Gastroesophageal sphincter (tissue), 4 donors: ENCODE results near the gene C14orf132. TPM values are rescaled to one million over a fixed set of nuclear protein-coding genes. Genes with fewer than 3 reads are reported as not detected.

Experiments used
- ATAC-seq: fragments of 150-250 bp; one replicate; pipeline ENCODE4 v1.9.1; 2016; ENCODE audit warnings: mild to moderate bottlenecking, moderate library complexity
- H3K27ac ChIP-seq, 4 donors: fragments of 200-600 bp; sonication (generic) in 3 of 4; 1 replicate in 3 of 4; 2 replicates in 1 of 4; pipeline ENCODE4 v1.5.1; 2016 to 2019
- H3K27me3 ChIP-seq: fragments of 200-600 bp; sonication (generic); one replicate; pipeline ENCODE4 v1.5.1; 2019
- H3K36me3 ChIP-seq, 2 donors: fragments of 200-600 bp; sonication (generic); one replicate each; pipeline ENCODE4 v1.5.1; 2019; ENCODE audit warnings: control low read depth in 1 of 2
- H3K4me1 ChIP-seq, 3 donors: fragments of 200-600 bp; sonication (generic); 1 replicate in 2 of 3; 2 replicates in 1 of 3; pipeline ENCODE4 v1.5.1; 2016 to 2019; ENCODE audit warnings: control low read depth in 2 of 3
- H3K4me3 ChIP-seq, 2 donors: fragments of 200-600 bp; sonication (generic); one replicate each; pipeline ENCODE4 v1.5.1; 2019; ENCODE audit warnings: mild to moderate bottlenecking in 1 of 2, moderate library complexity in 1 of 2
- H3K9me3 ChIP-seq, 3 donors: fragments of 200-600 bp; sonication (generic); one replicate each; pipeline ENCODE4 v1.5.1; 2017 to 2019; ENCODE audit warnings: control low read depth in 2 of 3
- EP300 ChIP-seq: sonication (generic); formaldehyde crosslinking; IDR thresholded peaks from one replicate; pipeline ENCODE4 v1.6.1; 2017; ENCODE audit warnings: antibody characterized with exemption, mild to moderate bottlenecking
- POLR2A ChIP-seq, 2 donors: fragments of 450-650 bp; IDR thresholded peaks; one replicate each; pipeline ENCODE4 v1.6.1; 2017; ENCODE audit warnings: antibody characterized with exemption in 2 of 2, mild to moderate bottlenecking in 2 of 2, moderate library complexity in 1 of 2
- POLR2AphosphoS5 ChIP-seq: sonication (generic); formaldehyde crosslinking; IDR thresholded peaks from one replicate; pipeline ENCODE4 v1.6.1; 2017; ENCODE audit warnings: antibody characterized with exemption
- WGBS, 2 donors: methylation state at CpG; one replicate each; pipeline ENCODE4 v1.1.5; 2018; ENCODE audit warnings: low coverage in 1 of 2; 5-methylcytosine and 5-hydroxymethylcytosine counted together
- total RNA-seq, 4 donors: library from RNA; depleted of rRNA; stranded (reverse); fragments of >200 nt; gene quantifications; one replicate each; pipeline ENCODE4 v1.1.0, GENCODE V29; 2016
- TF ChIP-seq, protein P1 (sequence below), 4 experiments: fragments of 200-600 bp in 2 of 4; fragments of 450-650 bp in 2 of 4; sonication (generic) in 1 of 4; IDR thresholded peaks; one replicate each; pipeline ENCODE4 v1.5.1; 2017 to 2019; ENCODE audit warnings: antibody characterized with exemption in 4 of 4, mild to moderate bottlenecking in 2 of 4, moderate library complexity in 2 of 4

C14orf132 gene
- total RNA-seq, 4 donors from 2014 or later = 52.0 to 135 (median 74.6) TPM

- no peak for ATAC-seq
- H3K9me3 ChIP-seq = no peaks in the 10 kb centered on the region
- H3K27ac ChIP-seq = no peak overlapping the region
- H3K27me3 ChIP-seq = no peaks in the 10 kb centered on the region
- peaks cover 0 to 15% (median 8%) of the 10 kb centered on the region in 3 donors for H3K4me1 ChIP-seq
- no peak for TF ChIP-seq POLR2A (IDR thresholded peaks at IDR 0.05)
- no peak for TF ChIP-seq EP300
- no peak for TF ChIP-seq POLR2AphosphoS5
- TF ChIP-seq, protein P1, sequence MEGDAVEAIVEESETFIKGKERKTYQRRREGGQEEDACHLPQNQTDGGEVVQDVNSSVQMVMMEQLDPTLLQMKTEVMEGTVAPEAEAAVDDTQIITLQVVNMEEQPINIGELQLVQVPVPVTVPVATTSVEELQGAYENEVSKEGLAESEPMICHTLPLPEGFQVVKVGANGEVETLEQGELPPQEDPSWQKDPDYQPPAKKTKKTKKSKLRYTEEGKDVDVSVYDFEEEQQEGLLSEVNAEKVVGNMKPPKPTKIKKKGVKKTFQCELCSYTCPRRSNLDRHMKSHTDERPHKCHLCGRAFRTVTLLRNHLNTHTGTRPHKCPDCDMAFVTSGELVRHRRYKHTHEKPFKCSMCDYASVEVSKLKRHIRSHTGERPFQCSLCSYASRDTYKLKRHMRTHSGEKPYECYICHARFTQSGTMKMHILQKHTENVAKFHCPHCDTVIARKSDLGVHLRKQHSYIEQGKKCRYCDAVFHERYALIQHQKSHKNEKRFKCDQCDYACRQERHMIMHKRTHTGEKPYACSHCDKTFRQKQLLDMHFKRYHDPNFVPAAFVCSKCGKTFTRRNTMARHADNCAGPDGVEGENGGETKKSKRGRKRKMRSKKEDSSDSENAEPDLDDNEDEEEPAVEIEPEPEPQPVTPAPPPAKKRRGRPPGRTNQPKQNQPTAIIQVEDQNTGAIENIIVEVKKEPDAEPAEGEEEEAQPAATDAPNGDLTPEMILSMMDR (IDR thresholded peaks at IDR 0.05) = no peak
- H3K36me3 ChIP-seq = no peaks in the 10 kb centered on the region
- 76 to 93% methylated on average over 3 of the region's 8 CpGs for WGBS, 2 donors
- no peak overlapping the region for H3K4me3 ChIP-seq
Measured at GRCh38 chr14:96109596-96110355, 70.6 kb downstream of the C14orf132 start.

- H3K27ac ChIP-seq = no peak overlapping the region
- no peak overlapping the region for H3K4me3 ChIP-seq
- ATAC-seq = no peak
- H3K4me1 ChIP-seq = no peaks in the 10 kb centered on the region
- no peaks in the 10 kb centered on the region for H3K9me3 ChIP-seq
- H3K27me3 ChIP-seq = no peaks in the 10 kb centered on the region
- TF ChIP-seq POLR2AphosphoS5 (no peak), POLR2A (IDR thresholded peaks at IDR 0.05) (no peak), EP300 (no peak)
- TF ChIP-seq, protein P1 (IDR thresholded peaks at IDR 0.05) = no peak
- H3K36me3 ChIP-seq = no peaks in the 10 kb centered on the region
- WGBS, 2 donors = 15 to 35% methylated on average over 2 of the region's 3 CpGs
Measured at GRCh38 chr14:96112032-96112431, 72.9 kb downstream of the C14orf132 start.

GRCh38 chr14:96114002-96114401 lies 74.8 kb downstream of the C14orf132 start:
- Histone ChIP-seq H3K4me1 (no peaks in the 10 kb centered on the region), H3K27me3 (no peaks in the 10 kb centered on the region), H3K4me3 (no peak overlapping the region), H3K27ac (no peak overlapping the region), H3K36me3 (no peaks in the 10 kb centered on the region), H3K9me3 (peaks cover 0 to 8% (median 0%) of the 10 kb centered on the region in 3 donors)
- ATAC-seq = no peak
- TF ChIP-seq EP300 = no peak
- TF ChIP-seq, protein P1 (IDR thresholded peaks at IDR 0.05) = no peak
- TF ChIP-seq POLR2A (IDR thresholded peaks at IDR 0.05) = no peak
- TF ChIP-seq POLR2AphosphoS5 = no peak

GRCh38 chr14:96117101-96117897 lies 78.1 kb downstream of the C14orf132 start:
- TF ChIP-seq POLR2AphosphoS5 (no peak), EP300 (no peak), POLR2A (IDR thresholded peaks at IDR 0.05) (no peak)
- TF ChIP-seq, protein P1 (IDR thresholded peaks at IDR 0.05) = no peak
- no peaks in the 10 kb centered on the region for H3K36me3 ChIP-seq
- 61 to 83% methylated on average over 6 of the region's 7 CpGs for WGBS, 2 donors

More at GRCh38 chr14:96117101-96117897, 78.1 kb downstream of the C14orf132 start:
- no peaks in the 10 kb centered on the region for H3K4me1 ChIP-seq
- H3K27me3 ChIP-seq = no peaks in the 10 kb centered on the region
- no peak overlapping the region for H3K27ac ChIP-seq
- ATAC-seq = no peak
- peaks cover 0 to 8% (median 0%) of the 10 kb centered on the region in 3 donors for H3K9me3 ChIP-seq
- no peak overlapping the region for H3K4me3 ChIP-seq
